ENCODE results near the gene KCND2. TPM values are rescaled to one million over a fixed set of nuclear protein-coding genes. Genes with fewer than 3 reads are reported as not detected.

Gene KCND2
- total RNA-seq, 4 donors from 2014 or later, result 0.07 to 0.93 (median 0.30) TPM

DNA sequence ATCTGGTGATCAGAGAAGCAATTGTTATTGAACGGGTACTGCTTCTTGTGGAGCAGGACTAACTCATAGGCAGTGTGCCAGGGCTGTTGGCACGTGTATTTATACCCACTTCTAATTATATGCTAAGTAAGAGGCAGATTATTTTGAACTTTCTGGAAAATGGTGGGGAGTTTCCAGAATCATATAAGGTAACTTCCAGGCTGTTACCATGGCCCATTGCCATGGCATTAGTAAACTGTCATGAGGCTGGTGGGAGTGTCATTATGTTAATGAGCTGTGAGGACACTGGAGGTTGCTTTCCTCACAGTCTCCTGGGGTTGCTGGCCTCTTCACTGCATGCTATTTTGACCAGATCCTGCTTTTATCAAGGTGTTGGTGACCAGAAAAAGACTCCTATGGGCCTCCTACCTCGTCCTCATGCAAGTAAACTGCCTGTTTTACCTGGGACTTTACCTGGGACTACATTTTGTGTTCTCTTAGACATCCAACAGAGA is 122.6 kb downstream of the KCND2 start:
- Histone ChIP-seq H3K27me3 (no peaks in the 10 kb centered on the region), H3K36me3 (no peaks in the 10 kb centered on the region), H3K9me3 (no peaks in the 10 kb centered on the region), H3K4me3 (no peak overlapping the region), H3K4me1 (no peaks in the 10 kb centered on the region), H3K27ac (no peak overlapping the region)
- ATAC-seq (no peak), DNase-seq (no peak)
- intact Hi-C loops (cut with DNase I; ENCODE audit: low total_unique reads) (no loop called here), in situ Hi-C loops (cut with MboI; ENCODE audit: low sequenced_read_pairs in 4 of 4) (no loop called here)
- TF ChIP-seq, protein P1, sequence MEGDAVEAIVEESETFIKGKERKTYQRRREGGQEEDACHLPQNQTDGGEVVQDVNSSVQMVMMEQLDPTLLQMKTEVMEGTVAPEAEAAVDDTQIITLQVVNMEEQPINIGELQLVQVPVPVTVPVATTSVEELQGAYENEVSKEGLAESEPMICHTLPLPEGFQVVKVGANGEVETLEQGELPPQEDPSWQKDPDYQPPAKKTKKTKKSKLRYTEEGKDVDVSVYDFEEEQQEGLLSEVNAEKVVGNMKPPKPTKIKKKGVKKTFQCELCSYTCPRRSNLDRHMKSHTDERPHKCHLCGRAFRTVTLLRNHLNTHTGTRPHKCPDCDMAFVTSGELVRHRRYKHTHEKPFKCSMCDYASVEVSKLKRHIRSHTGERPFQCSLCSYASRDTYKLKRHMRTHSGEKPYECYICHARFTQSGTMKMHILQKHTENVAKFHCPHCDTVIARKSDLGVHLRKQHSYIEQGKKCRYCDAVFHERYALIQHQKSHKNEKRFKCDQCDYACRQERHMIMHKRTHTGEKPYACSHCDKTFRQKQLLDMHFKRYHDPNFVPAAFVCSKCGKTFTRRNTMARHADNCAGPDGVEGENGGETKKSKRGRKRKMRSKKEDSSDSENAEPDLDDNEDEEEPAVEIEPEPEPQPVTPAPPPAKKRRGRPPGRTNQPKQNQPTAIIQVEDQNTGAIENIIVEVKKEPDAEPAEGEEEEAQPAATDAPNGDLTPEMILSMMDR (IDR thresholded peaks at IDR 0.05 in 4 of 5, conservative IDR thresholded peaks at IDR 0.05 in 1 of 5), result no peak

DNA sequence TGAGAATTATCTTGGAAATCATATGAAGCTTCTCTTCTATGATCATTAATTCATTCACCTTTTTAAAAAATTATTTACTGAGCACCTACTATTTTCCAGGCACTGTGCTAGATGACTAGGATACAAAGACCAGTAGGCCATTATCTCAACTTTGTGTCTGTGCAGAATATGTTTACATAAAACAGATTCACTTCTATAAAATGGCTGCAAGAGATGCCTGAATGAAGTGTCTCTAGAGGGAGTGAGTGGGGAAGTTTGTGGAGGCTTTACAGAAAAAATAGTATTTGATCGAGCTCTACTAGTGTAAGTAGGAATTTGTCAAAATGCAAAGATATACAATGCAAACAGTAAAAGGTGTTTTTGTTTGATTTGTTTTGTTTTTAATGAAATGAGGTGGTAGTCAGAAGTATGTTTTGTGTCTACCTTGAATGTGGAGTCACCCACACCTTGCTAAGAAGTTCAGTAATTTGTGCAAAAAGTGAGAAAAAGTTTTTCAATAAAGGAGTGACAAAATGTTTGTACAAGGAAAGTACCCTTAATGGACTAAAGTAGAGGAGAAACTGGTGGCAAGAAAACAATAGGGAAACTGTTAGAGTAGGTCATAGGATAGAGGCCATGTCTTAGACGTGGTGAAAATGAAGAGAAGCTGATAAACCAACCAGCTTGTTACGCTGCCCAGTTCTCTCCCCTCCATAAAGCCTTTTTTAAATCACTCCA is 125.5 kb downstream of the KCND2 start:
- Histone ChIP-seq H3K36me3 (no peaks in the 10 kb centered on the region), H3K4me1 (no peaks in the 10 kb centered on the region), H3K27me3 (no peaks in the 10 kb centered on the region), H3K4me3 (no peak overlapping the region), H3K27ac (no peak overlapping the region), H3K9me3 (no peaks in the 10 kb centered on the region)
- in situ Hi-C loops (cut with MboI; ENCODE audit: low sequenced_read_pairs in 4 of 4), result no loop called here
- intact Hi-C loops (cut with DNase I; ENCODE audit: low total_unique reads), result no loop called here
- no peak for DNase-seq
- no peak for TF ChIP-seq POLR2A (IDR thresholded peaks at IDR 0.05)
- TF ChIP-seq, protein P1 (IDR thresholded peaks at IDR 0.05 in 4 of 5, conservative IDR thresholded peaks at IDR 0.05 in 1 of 5), result no peak
- ATAC-seq, result no peak

DNA sequence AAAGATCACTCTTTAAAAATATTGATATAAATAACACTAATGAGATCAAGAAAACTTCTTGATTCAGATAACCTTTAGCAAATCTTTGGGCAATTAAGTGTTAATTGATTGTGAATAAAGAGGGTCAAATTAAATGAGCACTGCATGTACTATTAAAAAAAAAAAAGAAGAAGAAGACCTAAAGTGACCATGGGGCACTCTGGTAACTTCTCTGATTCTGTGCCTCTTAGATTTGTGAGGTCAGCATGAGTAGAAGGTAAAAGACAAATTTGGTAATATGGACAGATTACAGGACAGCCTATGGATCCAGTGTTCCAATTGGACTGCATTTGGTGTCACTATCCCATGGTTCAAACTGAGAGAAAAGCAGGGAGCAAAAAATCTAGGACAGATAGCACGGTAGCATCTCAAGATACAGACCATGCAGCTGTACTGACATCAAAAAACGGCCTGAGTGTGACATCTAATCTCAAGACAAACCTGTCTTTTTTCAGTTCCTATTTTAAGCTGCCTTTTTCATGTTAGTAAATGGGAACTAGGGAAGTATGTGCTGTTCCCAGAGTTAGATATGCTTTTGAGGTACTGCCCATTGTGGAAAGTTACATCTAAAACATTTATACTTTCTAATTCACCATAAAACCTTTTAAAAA is 128.0 kb downstream of the KCND2 start:
- Histone ChIP-seq H3K27ac (no peak overlapping the region), H3K9me3 (no peaks in the 10 kb centered on the region), H3K36me3 (no peaks in the 10 kb centered on the region), H3K4me1 (no peaks in the 10 kb centered on the region), H3K4me3 (no peak overlapping the region), H3K27me3 (no peaks in the 10 kb centered on the region)
- DNase-seq (no peak), ATAC-seq (no peak)
- in situ Hi-C loops (cut with MboI; ENCODE audit: low sequenced_read_pairs in 4 of 4), result no loop called here
- TF ChIP-seq, protein P1 (IDR thresholded peaks at IDR 0.05 in 4 of 5, conservative IDR thresholded peaks at IDR 0.05 in 1 of 5), result no peak
- TF ChIP-seq POLR2A (IDR thresholded peaks at IDR 0.05), result no peak
- intact Hi-C loops (cut with DNase I; ENCODE audit: low total_unique reads), result no loop called here

DNA sequence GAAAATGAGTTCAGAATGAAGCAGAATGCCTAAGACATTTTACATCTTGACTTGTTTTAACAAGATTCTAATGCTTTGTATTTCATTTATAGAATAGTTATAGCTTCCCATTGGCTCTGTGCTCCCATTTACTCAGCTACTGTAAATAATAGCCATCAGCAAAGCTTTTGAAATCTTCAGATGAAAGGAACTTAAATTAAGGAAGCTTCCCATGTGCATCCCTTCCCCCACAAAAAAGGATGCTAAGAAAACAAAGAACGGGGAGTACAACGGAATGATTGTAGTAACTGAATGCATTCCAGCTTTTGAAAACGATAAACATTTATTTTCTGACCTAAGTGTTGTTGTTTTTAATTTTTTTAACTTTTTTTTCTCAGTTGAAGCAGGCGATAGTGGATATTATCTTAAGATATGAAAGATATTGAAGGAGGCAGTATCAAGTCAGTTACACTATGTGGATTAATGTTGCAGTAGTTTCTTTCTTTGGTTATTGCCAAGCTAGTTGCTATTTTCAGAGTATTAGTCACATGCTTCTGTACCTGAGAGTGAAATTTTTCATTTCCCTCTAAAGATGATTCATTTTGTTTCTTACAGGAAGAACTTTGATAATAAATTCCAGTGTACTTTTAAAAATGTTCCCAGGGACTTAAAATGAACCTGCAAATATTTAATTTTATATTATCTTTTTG is 129.2 kb downstream of the KCND2 start:
- in situ Hi-C loops (cut with MboI; ENCODE audit: low sequenced_read_pairs in 4 of 4), result no loop called here
- no peak for ATAC-seq

More for the DNA sequence above, 129.2 kb downstream of the KCND2 start:
- TF ChIP-seq POLR2A (IDR thresholded peaks at IDR 0.05), result no peak
- TF ChIP-seq, protein P1 (IDR thresholded peaks at IDR 0.05 in 4 of 5, conservative IDR thresholded peaks at IDR 0.05 in 1 of 5), result no peak
- Histone ChIP-seq H3K36me3 (no peaks in the 10 kb centered on the region), H3K27me3 (no peaks in the 10 kb centered on the region), H3K4me3 (no peak overlapping the region), H3K27ac (no peak overlapping the region), H3K9me3 (no peaks in the 10 kb centered on the region), H3K4me1 (no peaks in the 10 kb centered on the region)
- no peak for DNase-seq
- intact Hi-C loops (cut with DNase I; ENCODE audit: low total_unique reads), result no loop called here

All from gastrocnemius medialis (tissue), 4 donors.